MCF 10A (cell line): ENCODE results near the gene BACH1. TPM values are rescaled to one million over a fixed set of nuclear protein-coding genes. Genes with fewer than 3 reads are reported as not detected.

Source experiments
- BruUV-seq: library from RNA; stranded (reverse); fragments of 400-500 nt; replicated peaks from 2 replicates; lab custom pipeline; 2021; lab: Mats Ljungman, UMichigan
- CTCF ChIA-PET: fragments of 300-600 bp; sonication (Branson Sonifier 250); formaldehyde crosslinking; extraction: SDS; loops from one replicate; lab custom pipeline; 2021; ENCODE audit warnings: antibody characterized with exemption, inconsistent platforms; lab: Yijun Ruan, JAX
- POLR2A ChIA-PET: fragments of 300-600, 350-650 bp; sonication (Branson Sonifier 250); formaldehyde crosslinking; extraction: SDS; loops from one replicate; lab custom pipeline; 2020; ENCODE audit warnings: antibody characterized with exemption, inconsistent platforms; lab: Yijun Ruan, JAX
- DNase-seq: peaks from one replicate; pipeline ENCODE4 v3.0.0-alpha.2; 2018; ENCODE audit not compliant: unreplicated experiment
- H3K27ac Mint-ChIP-seq: one replicate; pipeline ENCODE4 v1.8.0; 2022; ENCODE audit warnings: mild to moderate bottlenecking, low read depth, mixed read lengths; ENCODE audit not compliant: unreplicated experiment
- H3K27me3 Mint-ChIP-seq: one replicate; pipeline ENCODE4 v1.8.0; 2022; ENCODE audit warnings: mixed read lengths; ENCODE audit not compliant: insufficient read depth, unreplicated experiment
- H3K36me3 Mint-ChIP-seq: one replicate; pipeline ENCODE4 v1.8.0; 2022; ENCODE audit warnings: mild to moderate bottlenecking, moderate library complexity, mixed read lengths; ENCODE audit not compliant: insufficient read depth, unreplicated experiment
- H3K4me1 Mint-ChIP-seq: one replicate; pipeline ENCODE4 v1.8.0; 2022; ENCODE audit warnings: mixed read lengths; ENCODE audit not compliant: insufficient read depth, unreplicated experiment
- H3K4me3 Mint-ChIP-seq: one replicate; pipeline ENCODE4 v1.8.0; 2022; ENCODE audit warnings: mild to moderate bottlenecking, moderate library complexity, mixed read lengths; ENCODE audit not compliant: unreplicated experiment
- H3K9me3 Mint-ChIP-seq: one replicate; pipeline ENCODE4 v1.8.0; 2022; ENCODE audit warnings: mixed read lengths; ENCODE audit not compliant: unreplicated experiment
- intact Hi-C: fragments of 100-400 bp; cut with micrococcal nuclease; formaldehyde crosslinking; loops from 2 replicates; pipeline ENCODE4 v1.14.1; 2022
- total RNA-seq: library from RNA; stranded (reverse); gene quantifications from 2 replicates; pipeline ENCODE4 v1.2.3, GENCODE V29; 2022
- TF ChIP-seq, protein P1 (sequence below): fragments of 200-600 bp; IDR thresholded peaks from one replicate; pipeline ENCODE4 v1.8.0; 2022; ENCODE audit warnings: antibody characterized with exemption, mild to moderate bottlenecking; ENCODE audit not compliant: unreplicated experiment

The BACH1 gene
- total RNA-seq, 1 experiment from 2014 or later = 69.3 TPM

DNA sequence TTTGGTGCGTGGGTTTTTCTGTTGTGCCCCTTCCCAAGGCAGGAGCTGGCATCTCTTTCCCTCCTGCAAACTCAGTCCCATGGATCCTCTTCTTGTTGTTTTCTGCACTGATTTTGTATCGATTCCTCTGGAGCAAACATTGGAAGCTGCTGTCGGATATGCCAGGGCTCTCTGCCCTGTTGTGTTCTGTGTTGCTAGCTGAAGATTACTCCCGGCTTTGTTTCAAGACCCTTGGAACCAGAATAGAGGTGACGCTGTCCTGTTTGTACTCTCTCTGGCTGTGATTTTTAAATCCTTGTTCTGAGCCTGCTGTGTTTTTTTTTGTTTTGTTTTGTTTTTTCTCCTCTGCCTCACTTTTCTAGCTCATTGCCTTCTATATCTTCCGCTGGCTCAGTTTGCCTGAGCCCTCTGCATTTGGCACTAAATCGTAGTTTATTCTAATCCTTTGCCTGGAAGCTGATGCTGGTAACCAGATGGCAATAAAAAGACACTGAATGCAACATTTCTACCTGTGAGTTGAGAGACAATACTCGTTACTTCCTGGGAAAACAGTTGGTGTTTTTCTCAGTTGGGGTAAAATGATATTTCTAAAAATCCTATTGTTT is 67.0 kb downstream of the BACH1 start:
- Mint-ChIP-seq H3K36me3 (peaks cover 26% of the 10 kb centered on the region), H3K4me1 (no peaks in the 10 kb centered on the region), H3K9me3 (no peaks in the 10 kb centered on the region), H3K4me3 (no peak overlapping the region), H3K27ac (no peak overlapping the region), H3K27me3 (no peaks in the 10 kb centered on the region)
- BruUV-seq = no TSS peak
- intact Hi-C loops = no loop called here
- no peak for DNase-seq
- TF ChIP-seq, protein P1, sequence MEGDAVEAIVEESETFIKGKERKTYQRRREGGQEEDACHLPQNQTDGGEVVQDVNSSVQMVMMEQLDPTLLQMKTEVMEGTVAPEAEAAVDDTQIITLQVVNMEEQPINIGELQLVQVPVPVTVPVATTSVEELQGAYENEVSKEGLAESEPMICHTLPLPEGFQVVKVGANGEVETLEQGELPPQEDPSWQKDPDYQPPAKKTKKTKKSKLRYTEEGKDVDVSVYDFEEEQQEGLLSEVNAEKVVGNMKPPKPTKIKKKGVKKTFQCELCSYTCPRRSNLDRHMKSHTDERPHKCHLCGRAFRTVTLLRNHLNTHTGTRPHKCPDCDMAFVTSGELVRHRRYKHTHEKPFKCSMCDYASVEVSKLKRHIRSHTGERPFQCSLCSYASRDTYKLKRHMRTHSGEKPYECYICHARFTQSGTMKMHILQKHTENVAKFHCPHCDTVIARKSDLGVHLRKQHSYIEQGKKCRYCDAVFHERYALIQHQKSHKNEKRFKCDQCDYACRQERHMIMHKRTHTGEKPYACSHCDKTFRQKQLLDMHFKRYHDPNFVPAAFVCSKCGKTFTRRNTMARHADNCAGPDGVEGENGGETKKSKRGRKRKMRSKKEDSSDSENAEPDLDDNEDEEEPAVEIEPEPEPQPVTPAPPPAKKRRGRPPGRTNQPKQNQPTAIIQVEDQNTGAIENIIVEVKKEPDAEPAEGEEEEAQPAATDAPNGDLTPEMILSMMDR = no peak
- ChIA-PET CTCF (interaction anchor here (0.6 to 1.7 kb wide), 10 partner anchors 12 to 829 kb away, joined by 3 to 8 read pairs (median 4); no protein-coding TSS in a partner anchor), POLR2A (interaction anchor here (0.6 to 0.9 kb wide), 4 partner anchors 63 to 293 kb away, joined by 3 to 4 read pairs (median 3); no protein-coding TSS in a partner anchor)

DNA sequence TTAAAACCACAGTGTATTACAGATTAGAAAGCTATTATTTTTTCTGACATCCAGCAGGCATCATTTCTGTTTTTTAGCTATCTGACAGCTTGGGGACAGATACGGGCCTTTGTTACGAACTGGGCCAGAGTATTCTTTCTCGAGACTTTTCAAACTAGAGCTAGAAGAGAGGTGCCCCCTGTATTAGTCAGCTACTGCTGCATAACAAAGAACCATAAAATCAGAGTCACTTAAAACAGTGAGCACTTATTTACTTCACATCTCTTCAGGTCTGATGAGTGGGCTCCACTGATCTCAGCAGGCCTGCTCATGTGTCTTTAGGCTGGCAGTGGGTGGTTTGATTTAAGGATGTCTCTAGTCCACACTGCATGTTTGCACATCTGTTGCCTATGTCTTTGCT is 67.8 kb downstream of the BACH1 start:
- no peak overlapping the region for H3K27ac Mint-ChIP-seq
- CTCF ChIA-PET = interaction anchor here (0.7 to 1.2 kb wide), 4 partner anchors 20 to 281 kb away, joined by 3 to 4 read pairs (median 4); no protein-coding TSS in a partner anchor
- H3K4me1 Mint-ChIP-seq = no peaks in the 10 kb centered on the region
- POLR2A ChIA-PET = no interaction called here
- H3K36me3 Mint-ChIP-seq = peaks cover 26% of the 10 kb centered on the region
- intact Hi-C loops = no loop called here
- no TSS peak for BruUV-seq
- TF ChIP-seq, protein P1 = no peak
- no peaks in the 10 kb centered on the region for H3K9me3 Mint-ChIP-seq
- H3K27me3 Mint-ChIP-seq = no peaks in the 10 kb centered on the region
- H3K4me3 Mint-ChIP-seq = no peak overlapping the region
- no peak for DNase-seq

DNA sequence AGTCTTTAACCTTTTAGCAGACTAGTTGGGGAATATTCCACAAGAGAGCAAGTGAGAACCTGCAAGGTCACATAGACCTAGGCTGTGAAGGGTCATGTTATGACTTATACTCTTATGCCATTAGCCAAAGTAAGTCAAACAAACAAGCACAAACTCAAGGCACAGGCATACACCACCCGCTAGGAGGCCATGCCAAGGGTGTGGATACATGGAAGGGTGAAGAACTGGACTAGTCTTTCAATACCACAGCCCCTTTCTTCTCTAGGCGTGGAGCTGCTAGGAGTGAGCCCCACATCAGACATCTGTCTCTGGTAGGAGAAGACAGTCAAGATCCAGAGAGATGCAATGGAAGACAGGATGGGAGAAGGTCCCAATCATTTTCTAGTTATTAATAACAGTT is 68.6 kb downstream of the BACH1 start:
- Mint-ChIP-seq H3K4me3 (no peak overlapping the region), H3K4me1 (peaks cover 1% of the 10 kb centered on the region), H3K27me3 (no peaks in the 10 kb centered on the region), H3K36me3 (peaks cover 20% of the 10 kb centered on the region), H3K9me3 (no peaks in the 10 kb centered on the region), H3K27ac (no peak overlapping the region)
- intact Hi-C loops = no loop called here
- TF ChIP-seq, protein P1 = no peak
- no TSS peak for BruUV-seq
- POLR2A ChIA-PET = interaction anchor here (1.2 kb wide), 1 partner anchor 49 kb away, joined by 3 read pairs; no protein-coding TSS in a partner anchor
- DNase-seq = no peak
- CTCF ChIA-PET = interaction anchor here (0.6 to 1.1 kb wide), 3 partner anchors 10 to 202 kb away, joined by 3 to 4 read pairs (median 3); no protein-coding TSS in a partner anchor

DNA sequence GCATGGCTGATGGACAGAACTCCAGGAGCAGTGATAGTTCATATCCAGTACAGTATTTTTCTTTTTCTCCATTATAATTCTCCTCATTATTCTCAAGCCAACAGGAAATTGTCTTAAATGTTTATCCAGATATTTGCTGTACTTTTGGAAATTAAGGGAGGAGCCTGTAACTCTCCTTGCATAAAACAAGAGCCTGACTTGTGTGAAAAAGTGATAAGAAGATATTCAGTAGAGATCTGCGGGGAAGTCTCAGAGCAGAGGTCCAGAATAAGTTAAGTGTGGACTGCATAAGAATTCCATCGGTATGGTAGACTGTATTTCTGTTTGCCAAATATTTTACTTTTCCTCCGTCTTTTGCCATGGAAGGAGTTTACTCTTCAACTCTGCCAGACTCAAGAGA is 70.2 kb downstream of the BACH1 start:
- Mint-ChIP-seq H3K27me3 (no peaks in the 10 kb centered on the region), H3K9me3 (no peaks in the 10 kb centered on the region), H3K4me3 (no peak overlapping the region), H3K27ac (no peak overlapping the region), H3K4me1 (peaks cover 3% of the 10 kb centered on the region), H3K36me3 (peaks cover 15% of the 10 kb centered on the region)
- intact Hi-C loops = no loop called here
- no TSS peak for BruUV-seq
- CTCF ChIA-PET = interaction anchor here (0.7 to 6.1 kb wide), 8 partner anchors 8 to 279 kb away, joined by 3 to 106 read pairs (median 18); no protein-coding TSS in a partner anchor
- POLR2A ChIA-PET = interaction anchor here (0.9 to 1.0 kb wide), 2 partner anchors 25 to 344 kb away, joined by 3 to 4 read pairs; partner anchors contain the start of gene USP16
- DNase-seq = no peak
- TF ChIP-seq, protein P1 = no peak
